ENCODE data around the gene CADM1.

CADM1 gene

GRCh38 chr11:115396533-115396932, 107.7 kb downstream of the CADM1 start:
- no peak for DNase-seq

- no peak for DNase-seq
These were observed 110.3 kb downstream of the CADM1 start for GRCh38 chr11:115393950-115394349.

- no peak for DNase-seq
These were observed 112.6 kb downstream of the CADM1 start for GRCh38 chr11:115391598-115391997.

GRCh38 chr11:115391160-115391559, 113.1 kb downstream of the CADM1 start:
- DNase-seq: no peak

GRCh38 chr11:115390441-115390840, 113.8 kb downstream of the CADM1 start:
- no peak for DNase-seq

GRCh38 chr11:115389790-115390189, 114.4 kb downstream of the CADM1 start:
- DNase-seq: no peak

GRCh38 chr11:115385226-115385625, 119.0 kb downstream of the CADM1 start:
- no peak for DNase-seq

- no peak for DNase-seq
These were observed 120.0 kb downstream of the CADM1 start for GRCh38 chr11:115384236-115384635.

GRCh38 chr11:115383431-115383830, 120.8 kb downstream of the CADM1 start:
- DNase-seq: no peak

- no peak for DNase-seq
These were observed 124.7 kb downstream of the CADM1 start for GRCh38 chr11:115379528-115379927.

- DNase-seq: no peak
These were observed 125.7 kb downstream of the CADM1 start for GRCh38 chr11:115378557-115378956.

- no peak for DNase-seq
These were observed 126.3 kb downstream of the CADM1 start for GRCh38 chr11:115377882-115378296.

- no peak for DNase-seq
These were observed 135.6 kb downstream of the CADM1 start for GRCh38 chr11:115368616-115369015.

GRCh38 chr11:115366826-115367225, 137.4 kb downstream of the CADM1 start:
- no peak for DNase-seq

GRCh38 chr11:115365907-115366306, 138.3 kb downstream of the CADM1 start:
- DNase-seq: no peak

GRCh38 chr11:115364896-115365295, 139.3 kb downstream of the CADM1 start:
- DNase-seq: no peak

GRCh38 chr11:115363921-115364320, 140.3 kb downstream of the CADM1 start:
- DNase-seq: no peak

- no peak for DNase-seq
These were observed 140.8 kb downstream of the CADM1 start for GRCh38 chr11:115363426-115363825.

- no peak for DNase-seq
These were observed 141.2 kb downstream of the CADM1 start for GRCh38 chr11:115362997-115363396.

GRCh38 chr11:115361025-115361424, 143.2 kb downstream of the CADM1 start:
- no peak for DNase-seq

GRCh38 chr11:115360186-115360824, 143.9 kb downstream of the CADM1 start:
- DNase-seq: no peak

GRCh38 chr11:115357066-115357465, 147.1 kb downstream of the CADM1 start:
- no peak for DNase-seq

GRCh38 chr11:115352805-115353485, 151.3 kb downstream of the CADM1 start:
- DNase-seq: no peak

- DNase-seq: no peak
These were observed 154.7 kb downstream of the CADM1 start for GRCh38 chr11:115349335-115350017.
